ENCODE data around the gene TXNDC16.

- TF ChIP-seq CTCF (IDR thresholded peaks at IDR 0.05; ENCODE audit: insufficient read depth, low read length, poor library complexity, severe bottlenecking) (no peak), EZH2phosphoT487 (conservative IDR thresholded peaks at IDR 0.05; ENCODE audit: low read length) (no peak)
These were observed 44.6 kb upstream of the TXNDC16 start for GRCh38 chr14:52596861-52597260.

Measured in SU-DHL-6 (cell line).